KMS-11 (cell line): ENCODE results near the gene TLL2.

Experiments used
- H2AFZ ChIP-seq: fragments of 200-600 bp; sonication (generic); 2 replicates; pipeline ENCODE4 v1.6.1; 2016; ENCODE audit warnings: antibody characterized with exemption, mixed run types, low read depth
- H3K27ac ChIP-seq: fragments of 200-600 bp; sonication (generic); 2 replicates; pipeline ENCODE4 v1.6.1; 2016; ENCODE audit warnings: mild to moderate bottlenecking, mixed run types
- H3K27me3 ChIP-seq: fragments of 200-600 bp; sonication (generic); 2 replicates; pipeline ENCODE4 v1.6.1; 2017; ENCODE audit warnings: mild to moderate bottlenecking, low read depth, mixed run types, moderate library complexity; ENCODE audit not compliant: insufficient read depth
- H3K36me3 ChIP-seq: fragments of 200-600 bp; sonication (generic); 2 replicates; pipeline ENCODE4 v1.6.1; 2017; ENCODE audit warnings: mild to moderate bottlenecking, mixed run types; ENCODE audit not compliant: insufficient read depth
- H3K4me1 ChIP-seq: fragments of 200-600 bp; sonication (generic); 2 replicates; pipeline ENCODE4 v1.6.1; 2016; ENCODE audit warnings: mild to moderate bottlenecking, low read depth, mixed run types; ENCODE audit not compliant: poor library complexity, severe bottlenecking
- H3K4me2 ChIP-seq: fragments of 200-600 bp; sonication (generic); 2 replicates; pipeline ENCODE4 v1.7.0; 2016; ENCODE audit warnings: mild to moderate bottlenecking, mixed run types
- H3K4me3 ChIP-seq: fragments of 200-600 bp; sonication (generic); IDR thresholded peaks from 2 replicates; pipeline ENCODE4 v1.6.1; 2017; ENCODE audit warnings: low read depth, low read length, mixed read lengths; ENCODE audit not compliant: insufficient read depth
- H3K79me2 ChIP-seq: fragments of 200-600 bp; sonication (generic); 2 replicates; pipeline ENCODE4 v1.6.1; 2016; ENCODE audit warnings: low read depth, mixed run types; ENCODE audit not compliant: insufficient read depth
- H3K9ac ChIP-seq: fragments of 200-600 bp; sonication (generic); 2 replicates; pipeline ENCODE4 v1.6.1; 2016; ENCODE audit warnings: mild to moderate bottlenecking, mixed run types
- H4K20me1 ChIP-seq: fragments of 200-600 bp; sonication (generic); 2 replicates; pipeline ENCODE4 v1.6.1; 2016; ENCODE audit warnings: mild to moderate bottlenecking, mixed run types; ENCODE audit not compliant: insufficient read depth
- TF ChIP-seq, protein P1 (sequence below): fragments of 200-600 bp; sonication (generic); conservative IDR thresholded peaks from 2 replicates; pipeline ENCODE4 v1.6.1; 2017; ENCODE audit warnings: low read depth, mild to moderate bottlenecking, antibody characterized with exemption, low read length, moderate library complexity, mixed read lengths

TLL2 gene

DNA sequence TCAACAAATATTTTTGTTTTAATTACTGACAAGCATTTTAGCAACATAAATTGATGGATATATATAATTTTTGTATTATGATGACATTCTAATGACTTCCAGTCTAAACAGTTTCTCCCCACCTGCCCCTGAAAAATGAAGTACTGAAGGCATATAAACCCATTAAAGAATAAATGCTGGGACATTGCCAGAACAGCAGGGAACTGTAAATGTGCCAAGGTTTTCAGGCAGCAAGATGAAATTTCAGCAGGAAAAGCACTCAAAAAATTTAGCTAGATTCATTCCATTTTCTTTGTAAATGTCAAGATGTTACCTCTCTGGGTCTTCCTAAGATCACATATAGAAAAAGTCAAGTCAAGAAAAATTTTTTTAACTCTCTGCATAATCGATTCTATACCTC lies 11.0 kb upstream of the TLL2 start:
- Histone ChIP-seq H3K27ac (no peak overlapping the region), H3K4me2 (no peak overlapping the region), H3K27me3 (no peaks in the 10 kb centered on the region), H2AFZ (no peak overlapping the region), H3K4me1 (no peaks in the 10 kb centered on the region), H3K79me2 (no peaks in the 10 kb centered on the region), H4K20me1 (no peaks in the 10 kb centered on the region), H3K4me3 (no peak overlapping the region), H3K36me3 (no peaks in the 10 kb centered on the region), H3K9ac (no peak overlapping the region)
- TF ChIP-seq, protein P1, sequence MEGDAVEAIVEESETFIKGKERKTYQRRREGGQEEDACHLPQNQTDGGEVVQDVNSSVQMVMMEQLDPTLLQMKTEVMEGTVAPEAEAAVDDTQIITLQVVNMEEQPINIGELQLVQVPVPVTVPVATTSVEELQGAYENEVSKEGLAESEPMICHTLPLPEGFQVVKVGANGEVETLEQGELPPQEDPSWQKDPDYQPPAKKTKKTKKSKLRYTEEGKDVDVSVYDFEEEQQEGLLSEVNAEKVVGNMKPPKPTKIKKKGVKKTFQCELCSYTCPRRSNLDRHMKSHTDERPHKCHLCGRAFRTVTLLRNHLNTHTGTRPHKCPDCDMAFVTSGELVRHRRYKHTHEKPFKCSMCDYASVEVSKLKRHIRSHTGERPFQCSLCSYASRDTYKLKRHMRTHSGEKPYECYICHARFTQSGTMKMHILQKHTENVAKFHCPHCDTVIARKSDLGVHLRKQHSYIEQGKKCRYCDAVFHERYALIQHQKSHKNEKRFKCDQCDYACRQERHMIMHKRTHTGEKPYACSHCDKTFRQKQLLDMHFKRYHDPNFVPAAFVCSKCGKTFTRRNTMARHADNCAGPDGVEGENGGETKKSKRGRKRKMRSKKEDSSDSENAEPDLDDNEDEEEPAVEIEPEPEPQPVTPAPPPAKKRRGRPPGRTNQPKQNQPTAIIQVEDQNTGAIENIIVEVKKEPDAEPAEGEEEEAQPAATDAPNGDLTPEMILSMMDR = no peak

DNA sequence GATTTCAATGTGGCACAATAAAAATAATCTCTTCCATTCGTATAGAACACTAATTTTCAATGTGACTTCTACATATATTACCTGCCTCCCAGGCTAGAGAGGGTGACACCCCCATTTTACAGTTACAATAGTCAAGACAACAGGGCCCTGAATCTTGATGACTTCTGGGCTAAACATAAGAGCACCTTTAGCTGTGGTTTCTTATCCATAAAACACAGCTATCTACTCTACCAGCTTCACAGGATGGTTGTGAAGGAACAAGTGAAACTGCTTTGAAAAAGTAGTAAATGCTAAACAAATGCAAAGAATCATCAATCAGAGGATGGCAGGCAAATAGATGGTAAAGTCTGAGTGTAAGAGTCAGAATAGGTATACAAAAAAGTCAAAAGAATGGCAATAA lies 3.6 kb upstream of the TLL2 start:
- TF ChIP-seq, protein P1 = no peak
- H4K20me1 ChIP-seq = no peaks in the 10 kb centered on the region
- no peaks in the 10 kb centered on the region for H3K79me2 ChIP-seq
- H3K4me3 ChIP-seq = no peak overlapping the region
- no peaks in the 10 kb centered on the region for H3K36me3 ChIP-seq
- no peak overlapping the region for H3K4me2 ChIP-seq
- peaks cover 9% of the 10 kb centered on the region for H3K4me1 ChIP-seq
- no peak overlapping the region for H3K9ac ChIP-seq
- no peak overlapping the region for H3K27ac ChIP-seq
- no peak overlapping the region for H2AFZ ChIP-seq
- no peaks in the 10 kb centered on the region for H3K27me3 ChIP-seq

DNA sequence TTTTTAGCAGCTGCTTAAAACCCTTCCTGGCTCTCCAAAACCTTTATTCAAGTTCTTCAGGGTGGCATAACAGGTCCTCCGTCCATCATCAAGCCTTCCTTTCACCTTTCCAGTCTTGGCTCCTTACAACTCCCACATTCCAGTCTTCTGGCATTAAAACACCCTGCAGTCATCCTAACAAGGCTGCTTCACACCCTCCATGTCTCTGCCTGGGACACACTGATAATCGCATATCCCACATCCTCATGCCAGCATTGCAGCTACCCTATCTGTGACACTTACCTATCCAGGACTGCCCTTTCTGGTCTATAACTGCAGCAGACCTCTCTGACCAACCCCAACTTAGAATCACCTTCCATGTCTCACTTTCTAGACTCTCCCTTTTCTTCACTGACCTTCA lies 2.6 kb upstream of the TLL2 start:
- no peaks in the 10 kb centered on the region for H3K79me2 ChIP-seq
- no peaks in the 10 kb centered on the region for H3K27me3 ChIP-seq
- H4K20me1 ChIP-seq = no peaks in the 10 kb centered on the region
- peaks cover 9% of the 10 kb centered on the region for H3K4me1 ChIP-seq
- no peak overlapping the region for H3K4me3 ChIP-seq
- no peak overlapping the region for H3K4me2 ChIP-seq
- H3K27ac ChIP-seq = no peak overlapping the region
- H3K36me3 ChIP-seq = no peaks in the 10 kb centered on the region
- H2AFZ ChIP-seq = no peak overlapping the region
- no peak overlapping the region for H3K9ac ChIP-seq
- TF ChIP-seq, protein P1 = no peak

DNA sequence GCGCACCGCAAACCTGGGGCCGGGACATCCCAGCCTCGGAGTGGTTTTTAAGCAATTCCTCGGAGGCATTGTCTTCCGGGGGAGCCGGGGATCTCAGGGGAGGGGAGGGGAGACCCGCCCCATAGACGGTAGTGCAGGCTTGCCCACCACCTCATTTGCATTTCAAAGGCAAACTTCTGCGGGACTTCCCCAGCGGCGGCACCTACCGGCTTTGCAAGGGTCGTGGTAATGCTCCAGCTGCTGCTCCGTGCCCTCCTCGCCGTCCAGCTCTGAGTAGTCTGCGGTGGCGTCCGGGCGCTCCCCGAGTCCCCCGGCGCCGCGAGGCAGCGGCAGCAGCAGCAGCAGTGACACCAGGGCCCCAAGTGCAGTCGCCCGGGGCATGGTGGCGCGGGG lies 425 bp downstream of the TLL2 start:
- Histone ChIP-seq H3K36me3 (no peaks in the 10 kb centered on the region), H3K27me3 (no peaks in the 10 kb centered on the region), H3K27ac (peak overlapping the region; percentile 33; the same call in 1 of the 2 replicates), H4K20me1 (no peaks in the 10 kb centered on the region), H3K4me1 (peaks cover 9% of the 10 kb centered on the region), H3K9ac (peak overlapping the region; percentile 40; the same call in 1 of the 2 replicates), H3K79me2 (no peaks in the 10 kb centered on the region), H3K4me2 (peak overlapping the region; percentile 74), H3K4me3 (no peak overlapping the region), H2AFZ (peak overlapping the region; percentile 56)
- TF ChIP-seq, protein P1 = no peak; the same call in 1 of the 2 replicates
